ENCODE results near the gene HEATR5B.

DNA sequence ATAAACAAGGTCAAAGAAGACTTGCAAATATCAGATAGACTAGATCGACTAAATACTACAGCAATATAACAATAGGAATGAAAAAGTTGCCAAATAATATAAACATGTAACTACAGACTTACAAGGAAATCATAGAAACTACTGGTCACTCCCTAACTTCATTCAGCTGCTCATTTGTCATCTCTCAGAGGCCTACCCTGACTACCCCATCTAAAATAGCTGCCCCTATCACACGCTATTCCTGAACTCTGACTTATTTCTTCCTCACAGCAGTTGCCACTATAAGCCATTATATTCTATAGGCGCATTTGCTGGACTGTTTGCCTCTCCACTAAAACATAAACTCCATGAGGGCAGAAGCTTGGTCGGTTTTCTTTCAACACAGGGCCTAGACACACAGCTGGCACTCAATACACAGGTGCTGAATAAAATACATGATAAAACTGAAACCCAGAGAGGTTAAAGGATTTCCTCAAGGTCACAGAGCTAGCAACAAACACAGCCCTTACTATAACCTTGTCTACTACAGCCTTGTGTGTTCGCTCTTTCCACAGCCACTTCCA lies 119.6 kb downstream of the HEATR5B start:
- TF ChIP-seq GATA2 (IDR thresholded peaks at IDR 0.05; ENCODE audit: low read depth, low read length) (no peak), GATA3 (IDR thresholded peaks at IDR 0.05; ENCODE audit: low read depth, low read length) (no peak)
